GM23338 (cell line): ENCODE measurements around the gene NDUFA13. TPM values are rescaled to one million over a fixed set of nuclear protein-coding genes. Genes with fewer than 3 reads are reported as not detected.

Experiments
- ATAC-seq: fragments of 200-7000 bp; cut with Tn5 transposase; 3 replicates; pipeline ENCODE4 v1.9.1; 2020
- DNase-seq: peaks from one replicate; pipeline ENCODE4 v3.0.0-alpha.2; 2015; ENCODE audit warnings: low spot score
- H2AFZ ChIP-seq: fragments of 200-600 bp; sonication (generic); 2 replicates; pipeline ENCODE4 v1.8.0; 2016; ENCODE audit warnings: antibody characterized with exemption, mild to moderate bottlenecking, moderate library complexity
- H3F3A ChIP-seq: fragments of 200-600 bp; sonication (generic); replicated peaks from 2 replicates; pipeline ENCODE4 v1.8.0; 2017; ENCODE audit warnings: antibody characterized with exemption, mixed run types, low read depth
- H3K27ac ChIP-seq: fragments of 200-600 bp; sonication (generic); 2 replicates; pipeline ENCODE4 v1.6.1; 2016; ENCODE audit warnings: low read depth
- H3K27me3 ChIP-seq: fragments of 200-600 bp; sonication (generic); 2 replicates; pipeline ENCODE4 v1.8.0; 2016; ENCODE audit warnings: mild to moderate bottlenecking, mixed run types, moderate library complexity; ENCODE audit not compliant: insufficient read depth
- H3K36me3 ChIP-seq: fragments of 200-600 bp; sonication (generic); 2 replicates; pipeline ENCODE4 v1.8.0; 2016; ENCODE audit warnings: mild to moderate bottlenecking; ENCODE audit not compliant: insufficient read depth
- H3K4me1 ChIP-seq: fragments of 200-600 bp; sonication (generic); 2 replicates; pipeline ENCODE4 v1.8.0; 2016; ENCODE audit warnings: mild to moderate bottlenecking, moderate library complexity; ENCODE audit not compliant: insufficient read depth
- H3K4me2 ChIP-seq: fragments of 200-600 bp; sonication (generic); 2 replicates; pipeline ENCODE4 v1.7.1; 2017; ENCODE audit warnings: mixed run types
- H3K4me3 ChIP-seq: fragments of 200-600 bp; sonication (generic); 2 replicates; pipeline ENCODE4 v1.6.1; 2016; ENCODE audit warnings: mixed run types
- H3K79me2 ChIP-seq: fragments of 200-600 bp; sonication (generic); replicated peaks from 2 replicates; pipeline ENCODE4 v1.8.0; 2017; ENCODE audit warnings: mild to moderate bottlenecking; ENCODE audit not compliant: insufficient read depth
- H3K9me2 ChIP-seq: fragments of 200-600 bp; sonication (generic); 2 replicates; pipeline ENCODE4 v1.8.0; 2017; ENCODE audit not compliant: insufficient read depth
- H4K20me1 ChIP-seq: fragments of 200-600 bp; sonication (generic); replicated peaks from 2 replicates; pipeline ENCODE4 v1.8.0; 2017; ENCODE audit warnings: mild to moderate bottlenecking; ENCODE audit not compliant: insufficient read depth
- H3K27ac Mint-ChIP-seq: 2 replicates; pipeline ENCODE4 v1.8.0; 2020; ENCODE audit warnings: inconsistent platforms, mild to moderate bottlenecking, moderate library complexity, mixed read lengths
- H3K27me3 Mint-ChIP-seq: 3 replicates; pipeline ENCODE4 v1.8.0; 2022; ENCODE audit warnings: low read depth, mild to moderate bottlenecking, moderate library complexity, mixed read lengths, inconsistent platforms; ENCODE audit not compliant: insufficient read depth, poor library complexity
- H3K36me3 Mint-ChIP-seq: 3 replicates; pipeline ENCODE4 v1.8.0; 2021; ENCODE audit warnings: low read depth, mild to moderate bottlenecking, inconsistent platforms, moderate library complexity, mixed read lengths
- H3K4me1 Mint-ChIP-seq: 3 replicates; pipeline ENCODE4 v1.8.0; 2020; ENCODE audit warnings: mild to moderate bottlenecking, inconsistent platforms, mixed read lengths
- H3K4me3 Mint-ChIP-seq: 3 replicates; pipeline ENCODE4 v1.8.0; 2021; ENCODE audit warnings: moderate library complexity, mild to moderate bottlenecking, inconsistent platforms, mixed read lengths
- H3K9me3 Mint-ChIP-seq: 3 replicates; pipeline ENCODE4 v1.8.0; 2020; ENCODE audit warnings: moderate library complexity, mild to moderate bottlenecking, inconsistent platforms, mixed read lengths
- CREB1 ChIP-seq: fragments of 250-450 bp; sonication (Bioruptor Pico); IDR thresholded peaks from 2 replicates; pipeline ENCODE4 v1.5.0; 2020; ENCODE audit warnings: low read depth, mild to moderate bottlenecking, moderate library complexity
- EZH2 ChIP-seq: fragments of 200-600 bp; sonication (generic); IDR thresholded peaks from one replicate; pipeline ENCODE4 v1.8.0; 2017; ENCODE audit warnings: antibody characterized with exemption, mild to moderate bottlenecking, low read depth; ENCODE audit not compliant: unreplicated experiment
- EZH2phosphoT487 ChIP-seq: fragments of 200-600 bp; sonication (generic); IDR thresholded peaks from one replicate; pipeline ENCODE4 v1.8.1; 2018; ENCODE audit warnings: antibody characterized with exemption; ENCODE audit not compliant: unreplicated experiment
- JUNB ChIP-seq: IDR thresholded peaks from one replicate; pipeline ENCODE4 v1.6.1; 2016; ENCODE audit warnings: antibody characterized with exemption; ENCODE audit not compliant: unreplicated experiment
- NANOG ChIP-seq: IDR thresholded peaks from 2 replicates; pipeline ENCODE4 v1.6.1; 2016; ENCODE audit warnings: antibody characterized with exemption, borderline replicate concordance
- POLR2AphosphoS5 ChIP-seq: IDR thresholded peaks from 2 replicates; pipeline ENCODE4 v1.6.1; 2016; ENCODE audit warnings: antibody characterized with exemption, low read depth
- STAT1 ChIP-seq: IDR thresholded peaks from one replicate; pipeline ENCODE4 v1.6.1; 2016; ENCODE audit warnings: antibody characterized with exemption; ENCODE audit not compliant: unreplicated experiment
- ZNF114 ChIP-seq: fragments of 250-450 bp; sonication (Bioruptor Pico); IDR thresholded peaks from 2 replicates; pipeline ENCODE4 v1.5.0; 2020; ENCODE audit warnings: mild to moderate bottlenecking, moderate library complexity
- ZNF331 ChIP-seq: fragments of 250-450 bp; sonication (Bioruptor Pico); IDR thresholded peaks from 2 replicates; pipeline ENCODE4 v1.5.0; 2020; ENCODE audit warnings: low read depth, mild to moderate bottlenecking, moderate library complexity
- polyA plus RNA-seq: library from polyadenylated mRNA; unstranded; fragments of >200 nt; fragmentation: Nextera tagmentation; extraction: Ambion mirVana; gene quantifications from 2 replicates; pipeline ENCODE4 v1.2.1, GENCODE V29; 2016
- total RNA-seq: library from RNA; depleted of rRNA; stranded (reverse); fragments of >200 nt; shearing (Covaris generic); gene quantifications from 2 replicates; pipeline ENCODE4 v1.2.3, GENCODE V29; 2014
- TF ChIP-seq, protein P1 (sequence below): IDR thresholded peaks from one replicate; pipeline ENCODE4 v1.6.1; 2018; ENCODE audit warnings: antibody characterized with exemption; ENCODE audit not compliant: unreplicated experiment
- TF ChIP-seq, protein P2 (sequence below): fragments of 250-450 bp; sonication (Bioruptor Pico); IDR thresholded peaks from 2 replicates; pipeline ENCODE4 v1.5.0; 2020; ENCODE audit warnings: mild to moderate bottlenecking, moderate library complexity
- TF ChIP-seq, protein P3 (sequence below): IDR thresholded peaks from 2 replicates; pipeline ENCODE4 v1.6.1; 2016; ENCODE audit warnings: antibody characterized with exemption
- TF ChIP-seq, protein P4 (sequence below), 2 experiments: fragments of 200-600 bp in 1 of 2; sonication (generic) in 1 of 2; conservative IDR thresholded peaks; 2 replicates each; pipeline versions ENCODE4 v1.5.1 to v1.6.1; 2016 to 2017; ENCODE audit warnings: antibody characterized with exemption in 2 of 2, low read depth in 2 of 2, mild to moderate bottlenecking in 2 of 2, moderate library complexity in 1 of 2

The NDUFA13 gene
- total and polyA plus RNA-seq, 2 experiments from 2014 or later, result 143 to 598 TPM

DNA sequence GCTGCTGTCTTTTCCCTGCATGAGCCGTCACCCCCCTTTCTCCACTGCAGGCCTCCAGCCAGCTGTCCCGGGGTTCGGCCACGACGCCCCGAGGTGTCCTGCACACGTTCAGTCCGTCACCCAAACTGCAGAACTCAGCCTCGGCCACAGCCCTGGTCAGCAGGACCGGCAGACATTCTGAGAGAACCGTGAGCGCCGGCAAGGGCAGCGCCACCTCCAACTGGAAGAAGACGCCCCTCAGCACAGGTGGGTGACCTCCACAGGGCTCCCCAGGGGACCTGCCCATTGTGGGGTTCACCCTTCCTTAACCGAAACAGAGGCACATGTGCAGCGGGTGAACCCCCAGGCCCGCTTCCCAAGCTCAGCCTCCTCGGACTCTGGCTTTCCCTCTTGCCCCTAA lies 13.7 kb upstream of the NDUFA13 start:
- H3K27me3 ChIP-seq, result no peaks in the 10 kb centered on the region
- peaks cover 12% of the 10 kb centered on the region; the same call in 1 of the 2 replicates for H3F3A ChIP-seq
- no peak overlapping the region for H3K4me3 Mint-ChIP-seq
- no peak for TF ChIP-seq ZNF331
- TF ChIP-seq CREB1 (CRISPR knock-in tag), result no peak
- no peak for TF ChIP-seq NANOG
- TF ChIP-seq EZH2, result no peak
- no peak for TF ChIP-seq POLR2AphosphoS5
- TF ChIP-seq, protein P1, sequence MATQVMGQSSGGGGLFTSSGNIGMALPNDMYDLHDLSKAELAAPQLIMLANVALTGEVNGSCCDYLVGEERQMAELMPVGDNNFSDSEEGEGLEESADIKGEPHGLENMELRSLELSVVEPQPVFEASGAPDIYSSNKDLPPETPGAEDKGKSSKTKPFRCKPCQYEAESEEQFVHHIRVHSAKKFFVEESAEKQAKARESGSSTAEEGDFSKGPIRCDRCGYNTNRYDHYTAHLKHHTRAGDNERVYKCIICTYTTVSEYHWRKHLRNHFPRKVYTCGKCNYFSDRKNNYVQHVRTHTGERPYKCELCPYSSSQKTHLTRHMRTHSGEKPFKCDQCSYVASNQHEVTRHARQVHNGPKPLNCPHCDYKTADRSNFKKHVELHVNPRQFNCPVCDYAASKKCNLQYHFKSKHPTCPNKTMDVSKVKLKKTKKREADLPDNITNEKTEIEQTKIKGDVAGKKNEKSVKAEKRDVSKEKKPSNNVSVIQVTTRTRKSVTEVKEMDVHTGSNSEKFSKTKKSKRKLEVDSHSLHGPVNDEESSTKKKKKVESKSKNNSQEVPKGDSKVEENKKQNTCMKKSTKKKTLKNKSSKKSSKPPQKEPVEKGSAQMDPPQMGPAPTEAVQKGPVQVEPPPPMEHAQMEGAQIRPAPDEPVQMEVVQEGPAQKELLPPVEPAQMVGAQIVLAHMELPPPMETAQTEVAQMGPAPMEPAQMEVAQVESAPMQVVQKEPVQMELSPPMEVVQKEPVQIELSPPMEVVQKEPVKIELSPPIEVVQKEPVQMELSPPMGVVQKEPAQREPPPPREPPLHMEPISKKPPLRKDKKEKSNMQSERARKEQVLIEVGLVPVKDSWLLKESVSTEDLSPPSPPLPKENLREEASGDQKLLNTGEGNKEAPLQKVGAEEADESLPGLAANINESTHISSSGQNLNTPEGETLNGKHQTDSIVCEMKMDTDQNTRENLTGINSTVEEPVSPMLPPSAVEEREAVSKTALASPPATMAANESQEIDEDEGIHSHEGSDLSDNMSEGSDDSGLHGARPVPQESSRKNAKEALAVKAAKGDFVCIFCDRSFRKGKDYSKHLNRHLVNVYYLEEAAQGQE, result no peak
- TF ChIP-seq EZH2phosphoT487, result no peak
- no peak for TF ChIP-seq ZNF114 (CRISPR knock-in tag)
- TF ChIP-seq STAT1, result no peak
- TF ChIP-seq, protein P2, sequence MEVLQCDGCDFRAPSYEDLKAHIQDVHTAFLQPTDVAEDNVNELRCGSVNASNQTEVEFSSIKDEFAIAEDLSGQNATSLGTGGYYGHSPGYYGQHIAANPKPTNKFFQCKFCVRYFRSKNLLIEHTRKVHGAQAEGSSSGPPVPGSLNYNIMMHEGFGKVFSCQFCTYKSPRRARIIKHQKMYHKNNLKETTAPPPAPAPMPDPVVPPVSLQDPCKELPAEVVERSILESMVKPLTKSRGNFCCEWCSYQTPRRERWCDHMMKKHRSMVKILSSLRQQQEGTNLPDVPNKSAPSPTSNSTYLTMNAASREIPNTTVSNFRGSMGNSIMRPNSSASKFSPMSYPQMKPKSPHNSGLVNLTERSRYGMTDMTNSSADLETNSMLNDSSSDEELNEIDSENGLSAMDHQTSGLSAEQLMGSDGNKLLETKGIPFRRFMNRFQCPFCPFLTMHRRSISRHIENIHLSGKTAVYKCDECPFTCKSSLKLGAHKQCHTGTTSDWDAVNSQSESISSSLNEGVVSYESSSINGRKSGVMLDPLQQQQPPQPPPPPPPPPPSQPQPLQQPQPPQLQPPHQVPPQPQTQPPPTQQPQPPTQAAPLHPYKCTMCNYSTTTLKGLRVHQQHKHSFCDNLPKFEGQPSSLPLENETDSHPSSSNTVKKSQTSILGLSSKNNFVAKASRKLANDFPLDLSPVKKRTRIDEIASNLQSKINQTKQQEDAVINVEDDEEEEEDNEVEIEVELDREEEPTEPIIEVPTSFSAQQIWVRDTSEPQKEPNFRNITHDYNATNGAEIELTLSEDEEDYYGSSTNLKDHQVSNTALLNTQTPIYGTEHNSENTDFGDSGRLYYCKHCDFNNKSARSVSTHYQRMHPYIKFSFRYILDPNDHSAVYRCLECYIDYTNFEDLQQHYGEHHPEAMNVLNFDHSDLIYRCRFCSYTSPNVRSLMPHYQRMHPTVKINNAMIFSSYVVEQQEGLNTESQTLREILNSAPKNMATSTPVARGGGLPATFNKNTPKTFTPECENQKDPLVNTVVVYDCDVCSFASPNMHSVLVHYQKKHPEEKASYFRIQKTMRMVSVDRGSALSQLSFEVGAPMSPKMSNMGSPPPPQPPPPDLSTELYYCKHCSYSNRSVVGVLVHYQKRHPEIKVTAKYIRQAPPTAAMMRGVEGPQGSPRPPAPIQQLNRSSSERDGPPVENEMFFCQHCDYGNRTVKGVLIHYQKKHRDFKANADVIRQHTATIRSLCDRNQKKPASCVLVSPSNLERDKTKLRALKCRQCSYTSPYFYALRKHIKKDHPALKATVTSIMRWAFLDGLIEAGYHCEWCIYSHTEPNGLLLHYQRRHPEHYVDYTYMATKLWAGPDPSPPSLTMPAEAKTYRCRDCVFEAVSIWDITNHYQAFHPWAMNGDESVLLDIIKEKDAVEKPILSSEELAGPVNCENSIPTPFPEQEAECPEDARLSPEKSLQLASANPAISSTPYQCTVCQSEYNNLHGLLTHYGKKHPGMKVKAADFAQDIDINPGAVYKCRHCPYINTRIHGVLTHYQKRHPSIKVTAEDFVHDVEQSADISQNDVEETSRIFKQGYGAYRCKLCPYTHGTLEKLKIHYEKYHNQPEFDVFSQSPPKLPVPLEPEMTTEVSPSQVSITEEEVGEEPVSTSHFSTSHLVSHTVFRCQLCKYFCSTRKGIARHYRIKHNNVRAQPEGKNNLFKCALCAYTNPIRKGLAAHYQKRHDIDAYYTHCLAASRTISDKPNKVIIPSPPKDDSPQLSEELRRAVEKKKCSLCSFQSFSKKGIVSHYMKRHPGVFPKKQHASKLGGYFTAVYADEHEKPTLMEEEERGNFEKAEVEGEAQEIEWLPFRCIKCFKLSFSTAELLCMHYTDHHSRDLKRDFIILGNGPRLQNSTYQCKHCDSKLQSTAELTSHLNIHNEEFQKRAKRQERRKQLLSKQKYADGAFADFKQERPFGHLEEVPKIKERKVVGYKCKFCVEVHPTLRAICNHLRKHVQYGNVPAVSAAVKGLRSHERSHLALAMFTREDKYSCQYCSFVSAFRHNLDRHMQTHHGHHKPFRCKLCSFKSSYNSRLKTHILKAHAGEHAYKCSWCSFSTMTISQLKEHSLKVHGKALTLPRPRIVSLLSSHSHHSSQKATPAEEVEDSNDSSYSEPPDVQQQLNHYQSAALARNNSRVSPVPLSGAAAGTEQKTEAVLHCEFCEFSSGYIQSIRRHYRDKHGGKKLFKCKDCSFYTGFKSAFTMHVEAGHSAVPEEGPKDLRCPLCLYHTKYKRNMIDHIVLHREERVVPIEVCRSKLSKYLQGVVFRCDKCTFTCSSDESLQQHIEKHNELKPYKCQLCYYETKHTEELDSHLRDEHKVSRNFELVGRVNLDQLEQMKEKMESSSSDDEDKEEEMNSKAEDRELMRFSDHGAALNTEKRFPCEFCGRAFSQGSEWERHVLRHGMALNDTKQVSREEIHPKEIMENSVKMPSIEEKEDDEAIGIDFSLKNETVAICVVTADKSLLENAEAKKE (CRISPR knock-in tag), result no peak
- TF ChIP-seq, protein P3, sequence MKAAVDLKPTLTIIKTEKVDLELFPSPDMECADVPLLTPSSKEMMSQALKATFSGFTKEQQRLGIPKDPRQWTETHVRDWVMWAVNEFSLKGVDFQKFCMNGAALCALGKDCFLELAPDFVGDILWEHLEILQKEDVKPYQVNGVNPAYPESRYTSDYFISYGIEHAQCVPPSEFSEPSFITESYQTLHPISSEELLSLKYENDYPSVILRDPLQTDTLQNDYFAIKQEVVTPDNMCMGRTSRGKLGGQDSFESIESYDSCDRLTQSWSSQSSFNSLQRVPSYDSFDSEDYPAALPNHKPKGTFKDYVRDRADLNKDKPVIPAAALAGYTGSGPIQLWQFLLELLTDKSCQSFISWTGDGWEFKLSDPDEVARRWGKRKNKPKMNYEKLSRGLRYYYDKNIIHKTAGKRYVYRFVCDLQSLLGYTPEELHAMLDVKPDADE, result no peak
- TF ChIP-seq, protein P4, sequence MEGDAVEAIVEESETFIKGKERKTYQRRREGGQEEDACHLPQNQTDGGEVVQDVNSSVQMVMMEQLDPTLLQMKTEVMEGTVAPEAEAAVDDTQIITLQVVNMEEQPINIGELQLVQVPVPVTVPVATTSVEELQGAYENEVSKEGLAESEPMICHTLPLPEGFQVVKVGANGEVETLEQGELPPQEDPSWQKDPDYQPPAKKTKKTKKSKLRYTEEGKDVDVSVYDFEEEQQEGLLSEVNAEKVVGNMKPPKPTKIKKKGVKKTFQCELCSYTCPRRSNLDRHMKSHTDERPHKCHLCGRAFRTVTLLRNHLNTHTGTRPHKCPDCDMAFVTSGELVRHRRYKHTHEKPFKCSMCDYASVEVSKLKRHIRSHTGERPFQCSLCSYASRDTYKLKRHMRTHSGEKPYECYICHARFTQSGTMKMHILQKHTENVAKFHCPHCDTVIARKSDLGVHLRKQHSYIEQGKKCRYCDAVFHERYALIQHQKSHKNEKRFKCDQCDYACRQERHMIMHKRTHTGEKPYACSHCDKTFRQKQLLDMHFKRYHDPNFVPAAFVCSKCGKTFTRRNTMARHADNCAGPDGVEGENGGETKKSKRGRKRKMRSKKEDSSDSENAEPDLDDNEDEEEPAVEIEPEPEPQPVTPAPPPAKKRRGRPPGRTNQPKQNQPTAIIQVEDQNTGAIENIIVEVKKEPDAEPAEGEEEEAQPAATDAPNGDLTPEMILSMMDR (conservative IDR thresholded peaks at IDR 0.05; ENCODE audit: low read depth in 2 of 2), result no peak
- no peak for TF ChIP-seq JUNB
- ATAC-seq, result no peak
- H3K9me3 Mint-ChIP-seq, result no peaks in the 10 kb centered on the region
- peaks cover 8% of the 10 kb centered on the region for H3K27me3 Mint-ChIP-seq
- no peak for DNase-seq
- no peak overlapping the region for H3K27ac Mint-ChIP-seq
- no peaks in the 10 kb centered on the region for H3K4me1 ChIP-seq
- peaks cover 2% of the 10 kb centered on the region; the same call in 1 of the 3 replicates for H3K4me1 Mint-ChIP-seq
- H2AFZ ChIP-seq, result no peak overlapping the region
- H3K27ac ChIP-seq, result no peak overlapping the region
- H3K9me2 ChIP-seq, result no peaks in the 10 kb centered on the region
- no peaks in the 10 kb centered on the region for H3K79me2 ChIP-seq
- peaks cover 12% of the 10 kb centered on the region; the same call in 1 of the 2 replicates for H3K36me3 ChIP-seq
- H3K36me3 Mint-ChIP-seq, result peaks cover 73% of the 10 kb centered on the region
- no peak overlapping the region for H3K4me2 ChIP-seq
- H3K4me3 ChIP-seq, result no peak overlapping the region
- H4K20me1 ChIP-seq, result peaks cover 11% of the 10 kb centered on the region
